Ascending aorta (tissue), 2 donors: ENCODE data around the gene CYTH1. TPM values are rescaled to one million over a fixed set of nuclear protein-coding genes. Genes with fewer than 3 reads are reported as not detected.
A peak's percentile ranks its signal among the peaks of the same experiment; 100 is the strongest.

Experiments used
- DNase-seq, 2 donors: peaks; one replicate each; pipeline ENCODE4 v3.0.0-alpha.2; 2019; ENCODE audit warnings: low spot score in 2 of 2
- H3K27ac ChIP-seq, 2 donors: fragments of 200-600 bp; sonication (generic); one replicate each; pipeline ENCODE4 v1.5.1; 2016 to 2017; ENCODE audit warnings: mild to moderate bottlenecking in 1 of 2
- H3K27me3 ChIP-seq: fragments of 200-600 bp; sonication (generic); one replicate; pipeline ENCODE4 v1.5.1; 2017
- H3K36me3 ChIP-seq, 2 donors: fragments of 200-600 bp; sonication (generic); one replicate each; pipeline ENCODE4 v1.5.1; 2016
- H3K4me1 ChIP-seq, 2 donors: fragments of 200-600 bp; sonication (generic); one replicate each; pipeline ENCODE4 v1.5.1; 2016 to 2017; ENCODE audit warnings: mild to moderate bottlenecking in 1 of 2
- H3K4me3 ChIP-seq, 2 donors: fragments of 200-600 bp; sonication (generic); one replicate each; pipeline ENCODE4 v1.5.1; 2016 to 2017; ENCODE audit warnings: mild to moderate bottlenecking in 1 of 2
- H3K9me3 ChIP-seq, 2 donors: fragments of 200-600 bp; sonication (generic); one replicate each; pipeline ENCODE4 v1.5.1; 2016
- intact Hi-C: fragments of 100-400 bp; cut with DNase I; formaldehyde crosslinking; loops from one replicate; pipeline ENCODE4 v1.15.1; 2023
- total RNA-seq: library from RNA; depleted of rRNA; stranded (reverse); fragments of >200 nt; gene quantifications from one replicate; pipeline ENCODE4 v1.1.0, GENCODE V29; 2016
- TF ChIP-seq, protein P1 (sequence below), 3 experiments: fragments of 200-600 bp in 2 of 3; fragments of 450-650 bp in 1 of 3; sonication (generic) in 2 of 3; IDR thresholded peaks; one replicate each; pipeline ENCODE4 v1.5.1; 2016 to 2019; ENCODE audit warnings: antibody characterized with exemption in 3 of 3, mild to moderate bottlenecking in 1 of 3, moderate library complexity in 1 of 3

CYTH1 gene
- total RNA-seq, 1 donor from 2014 or later = 46.5 TPM

DNA sequence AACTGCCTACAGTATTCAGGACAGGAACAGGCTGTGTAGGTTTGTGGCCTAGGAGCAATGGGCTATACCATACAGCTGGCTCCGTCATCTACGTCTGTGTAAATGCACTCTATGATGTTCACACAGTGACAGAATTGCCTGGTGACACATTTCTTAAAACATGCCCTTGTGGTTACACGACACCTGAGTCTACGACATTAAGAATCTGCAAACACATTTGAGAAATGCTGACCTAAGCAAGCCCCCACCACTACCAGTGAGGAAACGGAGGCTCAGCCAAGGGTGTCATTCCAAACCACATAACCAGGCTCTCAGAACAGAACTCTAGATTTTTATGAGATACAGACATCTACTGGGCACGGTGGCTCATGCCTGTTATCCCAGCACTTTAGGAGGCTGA is 35.0 kb upstream of the CYTH1 start:
- Histone ChIP-seq H3K9me3 (no peaks in the 10 kb centered on the region), H3K36me3 (peaks cover 87 to 100% of the 10 kb centered on the region in 2 donors), H3K4me1 (peaks cover 0 to 4% of the 10 kb centered on the region in 2 donors), H3K27ac (no peak overlapping the region), H3K27me3 (no peaks in the 10 kb centered on the region), H3K4me3 (no peak overlapping the region)
- intact Hi-C loops = no loop called here
- TF ChIP-seq, protein P1, sequence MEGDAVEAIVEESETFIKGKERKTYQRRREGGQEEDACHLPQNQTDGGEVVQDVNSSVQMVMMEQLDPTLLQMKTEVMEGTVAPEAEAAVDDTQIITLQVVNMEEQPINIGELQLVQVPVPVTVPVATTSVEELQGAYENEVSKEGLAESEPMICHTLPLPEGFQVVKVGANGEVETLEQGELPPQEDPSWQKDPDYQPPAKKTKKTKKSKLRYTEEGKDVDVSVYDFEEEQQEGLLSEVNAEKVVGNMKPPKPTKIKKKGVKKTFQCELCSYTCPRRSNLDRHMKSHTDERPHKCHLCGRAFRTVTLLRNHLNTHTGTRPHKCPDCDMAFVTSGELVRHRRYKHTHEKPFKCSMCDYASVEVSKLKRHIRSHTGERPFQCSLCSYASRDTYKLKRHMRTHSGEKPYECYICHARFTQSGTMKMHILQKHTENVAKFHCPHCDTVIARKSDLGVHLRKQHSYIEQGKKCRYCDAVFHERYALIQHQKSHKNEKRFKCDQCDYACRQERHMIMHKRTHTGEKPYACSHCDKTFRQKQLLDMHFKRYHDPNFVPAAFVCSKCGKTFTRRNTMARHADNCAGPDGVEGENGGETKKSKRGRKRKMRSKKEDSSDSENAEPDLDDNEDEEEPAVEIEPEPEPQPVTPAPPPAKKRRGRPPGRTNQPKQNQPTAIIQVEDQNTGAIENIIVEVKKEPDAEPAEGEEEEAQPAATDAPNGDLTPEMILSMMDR (IDR thresholded peaks at IDR 0.05) = no peak
- no peak for DNase-seq

DNA sequence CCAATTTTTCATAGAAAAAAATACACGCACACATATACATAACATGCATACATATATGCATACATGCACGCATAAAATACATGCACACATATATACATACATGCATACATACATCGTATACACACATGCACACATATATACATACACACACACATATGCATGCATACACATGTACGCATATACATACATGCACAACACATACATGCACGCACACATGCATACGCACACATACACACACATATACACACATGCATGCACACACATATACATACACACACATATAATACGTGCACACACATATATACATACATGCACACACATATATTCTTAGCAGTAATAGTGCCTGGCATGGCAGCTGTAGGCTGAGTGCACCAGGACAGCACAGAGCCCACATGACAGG is 33.6 kb upstream of the CYTH1 start:
- H3K4me3 ChIP-seq = no peak overlapping the region
- H3K27me3 ChIP-seq = no peaks in the 10 kb centered on the region
- H3K27ac ChIP-seq = no peak overlapping the region
- H3K4me1 ChIP-seq = peaks cover 0 to 4% of the 10 kb centered on the region in 2 donors
- H3K9me3 ChIP-seq = no peaks in the 10 kb centered on the region
- peaks cover 89 to 99% of the 10 kb centered on the region in 2 donors for H3K36me3 ChIP-seq
- TF ChIP-seq, protein P1 (IDR thresholded peaks at IDR 0.05) = no peak
- no peak for DNase-seq
- intact Hi-C loops = no loop called here

DNA sequence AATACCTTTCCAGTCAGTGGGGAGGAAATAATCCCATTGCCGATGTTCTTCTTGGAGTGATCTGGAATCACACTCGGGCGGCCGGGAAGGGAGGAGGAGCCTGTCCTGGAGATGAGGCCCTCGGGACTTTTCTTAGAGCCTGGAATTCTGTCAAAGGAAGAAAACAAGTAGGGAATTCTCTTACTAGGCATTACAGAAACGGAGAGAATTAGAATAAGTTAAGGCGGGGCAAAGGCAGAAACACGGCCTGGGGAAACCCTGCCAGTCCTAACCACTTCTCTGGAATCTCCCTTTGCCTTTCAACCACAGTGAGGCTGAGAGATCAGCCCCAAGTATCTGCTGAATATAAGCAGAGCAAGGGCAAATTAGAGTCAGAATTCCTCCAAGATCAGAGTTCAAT is 30.8 kb upstream of the CYTH1 start:
- Histone ChIP-seq H3K27me3 (no peaks in the 10 kb centered on the region), H3K4me1 (no peaks in the 10 kb centered on the region), H3K36me3 (peaks cover 86 to 99% of the 10 kb centered on the region in 2 donors), H3K9me3 (no peaks in the 10 kb centered on the region), H3K27ac (no peak overlapping the region), H3K4me3 (no peak overlapping the region)
- intact Hi-C loops = no loop called here
- TF ChIP-seq, protein P1 (IDR thresholded peaks at IDR 0.05) = no peak
- DNase-seq = no peak

DNA sequence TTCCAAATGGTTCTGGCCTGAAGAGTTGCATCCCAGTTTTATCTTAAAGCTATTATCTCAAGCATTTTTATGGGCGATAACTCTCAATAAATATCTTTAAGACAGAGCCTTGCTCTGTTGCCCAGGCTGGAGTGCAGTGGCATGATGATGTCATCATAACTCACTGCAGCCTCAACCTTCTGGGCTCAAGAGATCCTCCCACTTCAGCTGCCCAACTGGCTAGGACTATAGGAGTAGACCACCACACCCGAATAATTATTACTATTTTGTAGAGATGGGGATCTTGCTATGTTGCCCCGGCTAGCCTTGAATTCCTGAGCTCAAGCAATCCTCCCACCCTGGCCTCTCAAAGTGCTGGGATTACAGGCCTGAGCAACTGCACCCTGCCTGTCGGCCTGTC is 26.1 kb upstream of the CYTH1 start:
- peaks cover 80 to 95% of the 10 kb centered on the region in 2 donors for H3K36me3 ChIP-seq
- H3K9me3 ChIP-seq = no peaks in the 10 kb centered on the region
- intact Hi-C loops = no loop called here
- no peak overlapping the region for H3K4me3 ChIP-seq
- DNase-seq = no peak
- H3K4me1 ChIP-seq = no peaks in the 10 kb centered on the region
- H3K27me3 ChIP-seq = no peaks in the 10 kb centered on the region
- no peak overlapping the region for H3K27ac ChIP-seq
- TF ChIP-seq, protein P1 (IDR thresholded peaks at IDR 0.05) = no peak

DNA sequence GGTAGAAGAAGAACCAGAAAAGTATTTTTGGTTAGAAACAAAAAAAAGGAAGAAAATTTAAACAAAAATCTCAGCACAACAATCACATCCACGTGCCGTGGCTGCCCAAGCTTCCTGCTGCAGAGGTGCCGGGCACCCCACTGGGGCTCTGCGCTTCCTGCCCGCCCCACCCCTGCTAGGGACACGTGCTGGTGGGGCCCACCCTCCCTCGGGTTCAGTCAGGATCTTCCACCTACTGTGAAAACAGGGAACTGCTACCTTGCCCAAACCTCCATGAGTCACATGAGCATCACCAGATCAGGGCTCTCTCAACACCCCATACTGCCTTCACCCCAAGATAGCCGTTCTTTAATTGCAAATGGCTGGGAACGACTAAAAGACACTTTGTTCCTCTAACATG is 24.4 kb upstream of the CYTH1 start:
- DNase-seq = no peak
- Histone ChIP-seq H3K36me3 (peaks cover 78 to 94% of the 10 kb centered on the region in 2 donors), H3K9me3 (no peaks in the 10 kb centered on the region), H3K4me1 (no peaks in the 10 kb centered on the region), H3K4me3 (no peak overlapping the region), H3K27me3 (no peaks in the 10 kb centered on the region), H3K27ac (no peak overlapping the region)
- intact Hi-C loops = no loop called here
- TF ChIP-seq, protein P1 (IDR thresholded peaks at IDR 0.05) = no peak

DNA sequence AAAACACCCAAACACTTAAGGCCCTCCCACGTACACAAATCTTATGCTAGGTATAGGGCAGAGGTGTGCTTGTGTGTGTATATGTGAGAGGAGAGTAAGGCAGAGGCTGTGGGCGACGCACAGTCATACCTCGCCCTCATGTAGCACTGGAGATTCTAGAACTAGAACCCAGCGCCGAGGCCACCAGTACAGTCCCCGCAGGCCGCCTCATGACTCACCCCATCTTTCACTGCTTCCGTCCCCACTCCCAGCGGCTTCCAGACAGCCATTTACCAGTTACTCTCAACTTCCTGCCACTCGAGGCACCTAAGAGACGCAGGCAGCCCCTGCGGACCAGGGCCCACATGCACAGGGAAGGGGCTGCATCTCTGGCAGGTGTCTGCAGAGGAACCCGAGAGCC is 23.2 kb upstream of the CYTH1 start:
- H3K27ac ChIP-seq = peak overlapping the region in 1 of 2 donors; percentile 61
- no peak overlapping the region for H3K4me3 ChIP-seq
- intact Hi-C loops = no loop called here
- no peaks in the 10 kb centered on the region for H3K9me3 ChIP-seq
- no peak for DNase-seq
- TF ChIP-seq, protein P1 (IDR thresholded peaks at IDR 0.05) = no peak
- H3K36me3 ChIP-seq = peaks cover 69 to 92% of the 10 kb centered on the region in 2 donors
- no peaks in the 10 kb centered on the region for H3K27me3 ChIP-seq
- H3K4me1 ChIP-seq = no peaks in the 10 kb centered on the region
